A673 (cell line): ENCODE measurements around the gene SDCBP2. TPM values are rescaled to one million over a fixed set of nuclear protein-coding genes. Genes with fewer than 3 reads are reported as not detected.

Experiments used
- BruUV-seq: library from RNA; stranded (reverse); fragments of 400-500 nt; replicated peaks from 2 replicates; lab custom pipeline; 2021; lab: Mats Ljungman, UMichigan
- CTCF ChIA-PET: fragments of 300-600 bp; sonication (Branson Sonifier 250); formaldehyde crosslinking; loops from one replicate; lab custom pipeline; 2022; ENCODE audit warnings: antibody characterized with exemption; lab: Charles Lee
- POLR2A ChIA-PET: fragments of 300-600 bp; sonication (Branson Sonifier 250); formaldehyde crosslinking; loops from one replicate; lab custom pipeline; 2022; ENCODE audit warnings: antibody characterized with exemption; ENCODE audit not compliant: low non-redundant PET; lab: Charles Lee
- DNase-seq: peaks from one replicate; pipeline ENCODE4 v3.0.0-alpha.2; 2015; ENCODE audit warnings: low spot score
- H3K27ac ChIP-seq: fragments of 200-600 bp; sonication (generic); 2 replicates; pipeline ENCODE4 v1.5.1; 2016; ENCODE audit warnings: mixed run types, low read depth, mild to moderate bottlenecking, mixed read lengths, antibody characterized with exemption, low read length; ENCODE audit not compliant: poor library complexity, severe bottlenecking
- H3K27me3 ChIP-seq: fragments of 200-600 bp; sonication (generic); replicated peaks from 2 replicates; pipeline ENCODE4 v1.6.1; 2017; ENCODE audit warnings: mixed run types, low read depth, mild to moderate bottlenecking, mixed read lengths, antibody characterized with exemption, low read length; ENCODE audit not compliant: insufficient read depth, poor library complexity
- H3K36me3 ChIP-seq: fragments of 200-600 bp; sonication (generic); 2 replicates; pipeline ENCODE4 v1.6.1; 2016; ENCODE audit warnings: mixed run types, mild to moderate bottlenecking, mixed read lengths, antibody characterized with exemption, low read length; ENCODE audit not compliant: insufficient read depth, poor library complexity, severe bottlenecking
- H3K4me1 ChIP-seq: fragments of 200-600 bp; sonication (generic); 2 replicates; pipeline ENCODE4 v1.6.1; 2017; ENCODE audit warnings: mixed run types, mild to moderate bottlenecking, mixed read lengths, antibody characterized with exemption, low read length; ENCODE audit not compliant: insufficient read depth, poor library complexity, severe bottlenecking
- H3K4me3 ChIP-seq: fragments of 200-600 bp; sonication (generic); 2 replicates; pipeline ENCODE4 v1.5.1; 2016; ENCODE audit warnings: low read depth, mixed run types, mild to moderate bottlenecking, mixed read lengths, low read length; ENCODE audit not compliant: poor library complexity, severe bottlenecking
- H3K9me3 ChIP-seq: fragments of 200-600 bp; sonication (generic); 2 replicates; pipeline ENCODE4 v1.6.1; 2016; ENCODE audit warnings: mixed run types, low read depth, mild to moderate bottlenecking, mixed read lengths, antibody characterized with exemption, low read length; ENCODE audit not compliant: poor library complexity, severe bottlenecking
- EZH2 ChIP-seq: fragments of 200-600 bp; sonication (generic); IDR thresholded peaks from 2 replicates; pipeline ENCODE4 v1.6.1; 2017; ENCODE audit warnings: borderline replicate concordance, low read depth, mild to moderate bottlenecking, mixed read lengths, antibody characterized with exemption, low read length; ENCODE audit not compliant: poor library complexity, severe bottlenecking
- intact Hi-C: fragments of 100-400 bp; cut with micrococcal nuclease; formaldehyde crosslinking; loops from one replicate; pipeline ENCODE4 v1.10.0; 2022; ENCODE audit not compliant: unreplicated experiment
- total RNA-seq: library from RNA; stranded (reverse); gene quantifications from 2 replicates; pipeline ENCODE4 v1.2.3, GENCODE V29; 2021
- TF ChIP-seq, protein P1 (sequence below): fragments of 300-800, 200-600 bp; sonication (generic); conservative IDR thresholded peaks from 2 replicates; pipeline ENCODE4 v1.5.1; 2017; ENCODE audit warnings: low read depth, mild to moderate bottlenecking, antibody characterized with exemption, low read length, moderate library complexity, mixed read lengths

The SDCBP2 gene
- total RNA-seq, 1 experiment from 2014 or later = 3.5 TPM

- no peak for TF ChIP-seq EZH2
- TF ChIP-seq, protein P1, sequence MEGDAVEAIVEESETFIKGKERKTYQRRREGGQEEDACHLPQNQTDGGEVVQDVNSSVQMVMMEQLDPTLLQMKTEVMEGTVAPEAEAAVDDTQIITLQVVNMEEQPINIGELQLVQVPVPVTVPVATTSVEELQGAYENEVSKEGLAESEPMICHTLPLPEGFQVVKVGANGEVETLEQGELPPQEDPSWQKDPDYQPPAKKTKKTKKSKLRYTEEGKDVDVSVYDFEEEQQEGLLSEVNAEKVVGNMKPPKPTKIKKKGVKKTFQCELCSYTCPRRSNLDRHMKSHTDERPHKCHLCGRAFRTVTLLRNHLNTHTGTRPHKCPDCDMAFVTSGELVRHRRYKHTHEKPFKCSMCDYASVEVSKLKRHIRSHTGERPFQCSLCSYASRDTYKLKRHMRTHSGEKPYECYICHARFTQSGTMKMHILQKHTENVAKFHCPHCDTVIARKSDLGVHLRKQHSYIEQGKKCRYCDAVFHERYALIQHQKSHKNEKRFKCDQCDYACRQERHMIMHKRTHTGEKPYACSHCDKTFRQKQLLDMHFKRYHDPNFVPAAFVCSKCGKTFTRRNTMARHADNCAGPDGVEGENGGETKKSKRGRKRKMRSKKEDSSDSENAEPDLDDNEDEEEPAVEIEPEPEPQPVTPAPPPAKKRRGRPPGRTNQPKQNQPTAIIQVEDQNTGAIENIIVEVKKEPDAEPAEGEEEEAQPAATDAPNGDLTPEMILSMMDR = no peak
- intact Hi-C loops = no loop called here
- no TSS peak for BruUV-seq
- CTCF ChIA-PET = no interaction called here
- Histone ChIP-seq H3K4me1 (no peaks in the 10 kb centered on the region), H3K9me3 (no peaks in the 10 kb centered on the region), H3K27ac (no peak overlapping the region), H3K4me3 (no peak overlapping the region), H3K27me3 (no peaks in the 10 kb centered on the region), H3K36me3 (no peaks in the 10 kb centered on the region)
- POLR2A ChIA-PET = no interaction called here
- DNase-seq = no peak
These were observed 23.2 kb downstream of the SDCBP2 start for GRCh38 chr20:1305712-1306111.

DNA sequence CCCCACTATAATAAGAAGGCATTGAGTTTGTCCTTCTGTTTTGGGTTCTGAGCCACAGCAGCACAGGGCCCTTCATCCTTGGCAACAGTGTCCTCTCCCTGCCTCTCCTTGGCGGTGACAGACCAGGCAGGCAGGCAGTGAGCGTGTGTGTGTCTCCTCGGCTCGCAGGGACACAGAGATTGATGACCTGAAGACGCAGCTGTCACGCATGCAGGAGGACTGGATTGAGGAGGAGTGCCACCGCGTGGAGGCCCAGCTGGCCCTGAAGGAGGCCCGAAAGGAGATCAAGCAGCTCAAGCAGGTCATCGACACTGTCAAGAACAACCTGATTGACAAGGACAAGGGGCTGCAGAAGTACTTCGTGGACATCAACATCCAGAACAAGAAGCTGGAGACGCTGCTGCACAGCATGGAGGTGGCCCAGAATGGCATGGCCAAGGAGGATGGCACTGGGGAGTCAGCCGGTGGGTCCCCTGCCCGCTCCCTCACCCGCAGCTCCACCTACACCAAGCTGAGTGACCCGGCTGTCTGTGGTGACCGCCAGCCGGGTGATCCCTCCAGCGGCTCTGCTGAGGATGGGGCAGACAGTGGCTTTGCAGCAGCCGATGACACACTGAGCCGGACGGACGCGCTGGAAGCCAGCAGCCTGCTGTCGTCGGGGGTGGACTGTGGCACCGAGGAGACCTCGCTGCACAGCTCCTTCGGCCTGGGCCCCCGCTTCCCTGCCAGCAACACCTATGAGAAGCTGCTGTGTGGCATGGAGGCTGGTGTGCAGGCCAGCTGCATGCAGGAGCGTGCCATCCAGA is 24.0 kb downstream of the SDCBP2 start:
- Histone ChIP-seq H3K9me3 (no peaks in the 10 kb centered on the region), H3K4me1 (no peaks in the 10 kb centered on the region), H3K4me3 (no peak overlapping the region), H3K27me3 (no peaks in the 10 kb centered on the region), H3K36me3 (no peaks in the 10 kb centered on the region), H3K27ac (no peak overlapping the region)
- no peak for DNase-seq
- no TSS peak for BruUV-seq
- POLR2A ChIA-PET = no interaction called here
- TF ChIP-seq, protein P1 = no peak
- TF ChIP-seq EZH2 = no peak
- CTCF ChIA-PET = no interaction called here
- intact Hi-C loops = no loop called here

DNA sequence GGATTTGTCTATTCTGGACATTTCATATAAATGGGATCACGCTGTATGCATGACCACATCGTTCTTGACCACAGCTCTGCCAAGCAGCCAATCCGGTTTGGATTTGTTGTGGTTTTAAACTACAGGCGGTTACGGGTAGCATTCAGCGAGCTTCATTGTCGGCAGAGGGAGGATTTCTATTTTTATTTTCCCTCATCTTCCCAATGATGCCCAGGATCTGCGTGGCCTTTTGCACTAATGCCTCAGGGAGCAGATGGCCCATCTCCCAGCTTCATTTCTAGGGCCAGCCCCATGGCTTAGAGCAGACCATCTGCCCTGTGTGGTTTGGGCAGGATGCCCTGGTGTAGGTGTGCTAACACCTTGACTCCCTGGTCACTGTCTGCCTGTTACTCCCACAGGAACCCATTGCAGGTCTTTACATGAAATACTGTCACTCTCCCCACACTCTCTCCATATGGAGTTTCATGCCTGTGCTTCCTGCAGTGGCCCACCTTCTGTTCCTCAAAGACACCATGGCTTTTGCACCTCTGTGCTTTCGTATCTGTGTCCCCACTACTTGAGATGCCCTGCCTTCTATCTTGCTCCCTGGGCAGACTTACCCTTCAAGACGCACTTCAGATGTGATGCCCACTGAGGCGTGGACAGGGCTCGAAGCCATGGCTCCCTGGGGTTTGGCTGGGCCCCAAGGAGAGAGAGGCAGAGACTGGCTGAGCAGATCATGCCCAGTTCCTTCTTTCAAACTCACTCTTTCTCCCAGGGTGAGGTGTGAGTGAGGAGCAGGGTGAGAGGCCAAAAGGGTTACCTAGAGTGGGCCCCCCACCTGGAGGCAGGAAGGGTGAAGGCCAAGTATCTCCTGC is 26.0 kb downstream of the SDCBP2 start:
- Histone ChIP-seq H3K4me1 (no peaks in the 10 kb centered on the region), H3K4me3 (no peak overlapping the region), H3K27ac (no peak overlapping the region), H3K27me3 (no peaks in the 10 kb centered on the region), H3K9me3 (no peaks in the 10 kb centered on the region), H3K36me3 (no peaks in the 10 kb centered on the region)
- no TSS peak for BruUV-seq
- no peak for TF ChIP-seq EZH2
- TF ChIP-seq, protein P1 = no peak
- POLR2A ChIA-PET = no interaction called here
- DNase-seq = no peak
- CTCF ChIA-PET = no interaction called here
- intact Hi-C loops = no loop called here
